BLaER1 treated with 17β-estradiol and CSF1 and Interleukin-3, amounts not matched to agents 10 nM and 100 nM (cell line): ENCODE results near the gene OR10AG1.

Source experiments
- H3K27ac ChIP-seq, 11 experiments: shearing (Covaris generic); formaldehyde crosslinking; 2 replicates each; pipeline ENCODE4 v1.8.1; 2022
- H3K27me3 ChIP-seq, 11 experiments: shearing (Covaris generic); formaldehyde crosslinking; 2 replicates each; pipeline ENCODE4 v1.8.1; 2022
- H3K36me3 ChIP-seq, 11 experiments: shearing (Covaris generic); formaldehyde crosslinking; 2 replicates each; pipeline ENCODE4 v1.8.1; 2022
- H3K4me1 ChIP-seq, 10 experiments: shearing (Covaris generic); formaldehyde crosslinking; 2 replicates each; pipeline ENCODE4 v1.8.1; 2022
- H3K4me2 ChIP-seq, 11 experiments: shearing (Covaris generic); formaldehyde crosslinking; 2 replicates each; pipeline ENCODE4 v1.8.1; 2022
- H3K4me3 ChIP-seq, 10 experiments: shearing (Covaris generic); formaldehyde crosslinking; 2 replicates each; pipeline ENCODE4 v1.8.1; 2022
- H3K9ac ChIP-seq, 11 experiments: shearing (Covaris generic); formaldehyde crosslinking; 2 replicates each; pipeline ENCODE4 v1.8.1; 2022
- H3K9me3 ChIP-seq, 11 experiments: shearing (Covaris generic); formaldehyde crosslinking; replicated peaks in 1 of 11; 2 replicates each; pipeline ENCODE4 v1.8.1; 2022
- H4K20me1 ChIP-seq, 11 experiments: shearing (Covaris generic); formaldehyde crosslinking; 2 replicates each; pipeline ENCODE4 v1.8.1; 2022
- Cebpa-rat ChIP-seq, 11 experiments: shearing (Covaris generic); IDR thresholded peaks; 2 replicates each; pipeline ENCODE4 v1.8.1; 2022

OR10AG1 gene

GRCh38 chr11:55936300-55936699 lies 33.4 kb downstream of the OR10AG1 start, which contains the start of gene OR5I1:
Gene OR5I1, minus strand, starts transcription at chr11:55936400. Its CDS starts 0 bp downstream, at chr11:55936400.
- H3K4me1 ChIP-seq: no peaks in the 10 kb centered on the region
- H3K9me3 ChIP-seq: no peaks in the 10 kb centered on the region; a peak in 2 of 22 replicates
- H3K36me3 ChIP-seq: no peaks in the 10 kb centered on the region
- H3K9ac ChIP-seq: no peak within 1 kb of the TSS
- no peaks in the 10 kb centered on the region for H3K27me3 ChIP-seq
- no peaks in the 10 kb centered on the region for H4K20me1 ChIP-seq
- TF ChIP-seq Cebpa-rat (IDR thresholded peaks at IDR 0.05): no peak
- H3K4me2 ChIP-seq: no peak within 1 kb of the TSS
- no peak within 1 kb of the TSS for H3K27ac ChIP-seq
- H3K4me3 ChIP-seq: no peak within 1 kb of the TSS

- Histone ChIP-seq H3K9ac (no peak overlapping the region), H3K27me3 (no peaks in the 10 kb centered on the region), H3K4me2 (no peak overlapping the region), H3K4me3 (no peak overlapping the region), H3K36me3 (no peaks in the 10 kb centered on the region), H3K9me3 (peaks cover 0 to 8% (median 0%) of the 10 kb centered on the region in 11 experiments; a peak in 1 of 22 replicates), H3K4me1 (no peaks in the 10 kb centered on the region), H4K20me1 (no peaks in the 10 kb centered on the region), H3K27ac (no peak overlapping the region)
- no peak for TF ChIP-seq Cebpa-rat (IDR thresholded peaks at IDR 0.05)
Observed at GRCh38 chr11:55920537-55920936, 49.2 kb downstream of the OR10AG1 start.
